NCI-H2171 treated with DMSO at 0.1 percent for 48 hours (cell line): ENCODE data around the gene PID1.
"Not testable (repeated sequence)": the region's sequence is repeated elsewhere in the genome, so short reads cannot be mapped to it uniquely, and the experiment has no call there.

Source experiments
- DNase-seq: peaks from one replicate; lab custom pipeline; 2025; lab: John Stamatoyannopoulos, UW

The PID1 gene

DNA sequence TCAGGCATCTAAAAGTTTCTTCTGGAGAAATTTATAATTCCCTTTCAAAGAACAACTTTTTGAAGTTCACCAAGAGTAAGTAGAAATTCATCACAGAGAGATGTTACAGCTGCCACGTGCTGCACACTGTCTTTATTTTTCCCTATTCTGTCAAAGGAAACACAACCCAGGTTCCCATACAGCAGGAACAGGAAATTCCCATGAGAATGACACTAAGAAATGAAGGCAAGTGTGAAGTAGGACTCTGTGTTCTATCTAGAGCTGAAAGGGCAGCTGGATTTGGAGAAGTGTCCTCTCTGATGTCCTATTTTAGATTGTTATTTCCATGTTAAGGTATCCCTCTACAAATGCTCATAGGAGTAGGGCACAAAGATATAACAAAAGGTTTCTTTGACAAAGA, 58.8 kb downstream of the PID1 start:
- no peak for DNase-seq

DNA sequence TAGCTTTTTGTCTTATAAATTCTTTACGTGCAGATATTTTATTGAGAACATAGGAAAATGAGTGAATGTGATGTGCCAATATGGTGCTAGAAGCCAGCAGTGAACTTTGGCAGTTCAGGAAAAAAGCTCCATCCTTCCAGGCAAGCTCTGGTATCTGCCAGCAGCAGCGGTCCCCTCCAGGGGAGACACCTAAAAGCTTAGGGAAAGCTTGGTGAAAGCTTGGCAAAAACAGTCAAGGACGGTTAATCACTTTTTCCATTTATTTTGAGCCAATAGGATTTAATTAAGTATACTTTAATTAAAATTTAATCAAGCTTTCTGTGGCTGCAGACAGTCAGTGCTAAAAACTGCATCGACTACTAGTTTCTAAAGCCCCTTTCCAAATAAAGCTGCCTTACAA, 60.4 kb downstream of the PID1 start:
- no peak for DNase-seq

- no peak for DNase-seq
Measured at GRCh38 chr2:229206548-229206947, 64.5 kb downstream of the PID1 start.

DNA sequence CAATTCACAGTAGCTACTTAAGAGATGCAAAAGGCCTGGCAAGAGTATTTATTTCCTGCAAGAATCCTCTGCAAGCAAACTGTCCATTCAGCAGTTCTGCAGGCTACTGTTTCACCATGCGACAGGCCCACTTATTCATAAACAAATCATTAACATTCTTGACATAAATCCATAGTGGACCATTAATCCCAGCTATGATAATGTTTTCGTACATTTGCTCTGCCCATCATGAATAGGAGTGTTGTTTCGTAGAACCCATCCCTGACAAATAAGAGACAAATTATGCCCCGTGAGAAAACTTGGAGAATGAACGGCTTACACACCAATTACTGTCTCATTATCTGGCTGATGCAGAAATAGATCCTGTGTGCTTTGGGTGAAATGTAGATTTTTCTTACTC, 65.4 kb downstream of the PID1 start:
- DNase-seq = no peak

DNA sequence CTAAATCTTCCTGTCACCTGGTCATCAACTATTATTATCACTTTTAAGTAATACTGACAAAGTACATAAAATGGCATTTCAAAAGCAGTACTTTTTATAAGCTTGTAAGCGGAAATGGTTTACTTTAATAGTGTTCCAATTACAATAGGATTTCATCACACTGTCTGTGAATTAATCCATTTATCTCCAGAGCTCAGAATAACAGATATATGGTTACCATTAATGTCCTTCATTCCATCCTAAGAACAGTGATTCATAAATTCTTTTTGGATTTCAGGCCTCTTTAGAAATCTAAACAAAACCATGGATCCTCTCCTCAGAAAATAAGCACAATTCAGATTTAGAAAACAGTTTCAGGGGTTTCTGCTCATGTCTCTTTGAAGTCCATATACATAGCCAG, 68.4 kb downstream of the PID1 start:
- DNase-seq = no peak

GRCh38 chr2:229201521-229201920, 69.6 kb downstream of the PID1 start:
- no peak for DNase-seq

DNA sequence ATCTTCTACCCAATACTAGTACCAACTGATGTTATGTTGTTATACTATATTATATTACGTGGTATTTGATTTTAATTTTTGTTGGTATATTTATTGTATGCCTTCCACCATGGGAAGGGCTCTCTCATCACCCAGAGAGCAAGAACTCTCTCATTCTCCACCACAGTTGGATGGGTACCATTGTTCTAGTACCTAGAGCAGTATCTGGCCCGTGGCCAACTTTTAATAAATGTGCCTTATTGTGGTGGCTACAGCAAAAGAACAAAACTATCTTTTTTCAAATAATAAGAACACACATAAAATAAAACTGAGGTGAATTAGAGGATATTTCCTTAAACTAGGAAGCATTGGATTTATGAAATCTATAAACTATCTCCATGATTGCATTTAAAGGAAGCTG, 71.8 kb downstream of the PID1 start:
- no peak for DNase-seq

GRCh38 chr2:229196448-229196847, 74.6 kb downstream of the PID1 start:
- DNase-seq = no peak

GRCh38 chr2:229195346-229195947, 75.6 kb downstream of the PID1 start:
- DNase-seq = no peak

DNA sequence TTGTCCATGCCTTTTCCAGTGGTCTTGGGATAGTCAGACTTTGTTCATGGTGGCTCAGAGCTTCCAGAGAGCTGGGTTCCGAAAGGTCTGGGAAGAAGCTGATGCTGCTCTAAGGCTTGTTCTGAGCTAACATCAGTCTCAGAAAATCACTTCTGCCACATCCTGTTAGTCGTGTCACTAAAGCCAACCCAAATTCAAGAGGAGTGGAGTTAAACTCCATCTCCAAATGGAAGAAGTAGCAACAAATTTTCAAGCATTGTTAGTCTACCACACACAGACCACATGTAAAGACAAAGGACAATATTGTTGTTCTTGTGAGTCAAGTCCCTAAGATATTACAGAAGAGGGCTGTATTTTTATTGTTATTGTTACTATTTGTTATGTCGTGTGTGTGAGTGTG, 77.8 kb downstream of the PID1 start:
- no peak for DNase-seq

DNA sequence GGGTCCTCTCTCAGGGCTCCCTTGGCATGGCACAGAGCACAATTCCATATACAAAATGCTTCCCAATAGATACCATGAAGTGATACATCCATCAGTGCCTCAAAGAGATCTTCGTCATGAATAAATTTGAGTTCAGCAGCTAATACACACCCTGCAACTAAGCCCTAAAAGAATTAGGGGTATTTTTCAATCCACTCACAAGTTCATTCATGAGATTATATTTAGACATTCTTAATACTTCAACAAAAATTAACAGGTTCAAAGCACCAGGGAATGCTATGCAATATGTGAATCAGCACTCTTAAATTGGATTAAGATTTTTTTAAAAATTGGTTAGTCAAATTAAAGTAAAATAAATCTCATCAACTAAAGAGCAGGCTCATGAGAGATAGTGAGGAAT, 79.7 kb downstream of the PID1 start:
- DNase-seq = no peak

- DNase-seq = not testable (repeated sequence)
Measured at GRCh38 chr2:229187123-229187522, 84.0 kb downstream of the PID1 start.

DNA sequence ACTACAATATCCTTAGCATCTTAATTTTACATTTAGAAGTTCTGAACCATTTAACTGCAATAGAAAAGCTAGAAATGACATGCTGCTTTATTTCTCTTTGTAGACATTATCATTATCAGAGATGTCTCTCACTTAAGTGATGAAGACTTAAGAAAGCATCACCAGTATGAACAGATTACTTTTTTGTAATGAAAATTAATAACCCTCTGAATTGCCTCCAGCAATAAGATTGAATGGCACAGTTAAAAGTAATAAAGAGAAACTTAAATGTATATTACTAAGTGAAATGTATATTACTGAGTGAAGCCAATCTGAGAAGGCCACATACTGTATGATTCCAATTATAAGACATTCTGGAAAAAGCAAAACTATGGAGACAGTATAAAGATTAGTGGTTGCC, 89.4 kb downstream of the PID1 start:
- DNase-seq = no peak

DNA sequence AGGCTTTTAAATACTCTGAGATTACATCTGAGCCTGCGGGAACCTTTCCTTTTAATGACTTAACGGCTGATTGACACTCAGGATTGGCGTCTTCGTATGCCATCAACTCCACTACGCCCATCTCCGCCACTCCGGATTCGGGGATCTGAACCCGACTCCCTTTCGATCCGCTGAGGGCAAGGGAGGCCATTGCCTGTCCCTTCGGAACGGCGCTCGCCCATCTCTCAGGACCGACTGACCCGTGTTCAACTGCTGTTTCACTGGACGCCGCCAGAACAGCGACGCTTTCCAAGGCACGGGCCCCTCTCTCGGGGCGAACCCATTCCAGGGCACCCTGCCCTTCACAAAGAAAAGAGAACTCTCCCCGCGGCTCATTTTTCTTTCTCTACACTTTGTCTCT, 90.4 kb downstream of the PID1 start:
- no peak for DNase-seq

DNA sequence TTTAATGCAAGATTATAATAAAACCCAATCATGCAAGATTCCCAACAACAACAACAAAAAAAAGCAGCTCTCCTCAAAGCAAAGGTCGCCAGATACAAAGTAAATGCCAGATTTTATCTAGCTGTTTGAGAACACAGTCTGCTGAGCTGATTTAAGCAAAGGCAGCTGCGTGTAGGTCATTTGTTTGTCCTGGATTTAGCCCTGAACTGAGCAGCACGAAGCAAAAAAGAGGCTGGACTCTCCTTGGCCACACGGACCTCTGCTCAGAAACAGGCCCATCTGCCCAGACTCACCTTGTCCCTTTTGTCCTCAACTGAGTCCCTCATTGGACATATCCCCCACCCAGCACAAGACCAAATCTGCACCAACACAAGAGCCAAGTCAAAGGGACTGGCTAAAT, 91.5 kb downstream of the PID1 start:
- no peak for DNase-seq

GRCh38 chr2:229178706-229179105, 92.4 kb downstream of the PID1 start:
- DNase-seq = no peak

- DNase-seq = no peak
Measured at GRCh38 chr2:229178117-229178516, 93.0 kb downstream of the PID1 start.

DNA sequence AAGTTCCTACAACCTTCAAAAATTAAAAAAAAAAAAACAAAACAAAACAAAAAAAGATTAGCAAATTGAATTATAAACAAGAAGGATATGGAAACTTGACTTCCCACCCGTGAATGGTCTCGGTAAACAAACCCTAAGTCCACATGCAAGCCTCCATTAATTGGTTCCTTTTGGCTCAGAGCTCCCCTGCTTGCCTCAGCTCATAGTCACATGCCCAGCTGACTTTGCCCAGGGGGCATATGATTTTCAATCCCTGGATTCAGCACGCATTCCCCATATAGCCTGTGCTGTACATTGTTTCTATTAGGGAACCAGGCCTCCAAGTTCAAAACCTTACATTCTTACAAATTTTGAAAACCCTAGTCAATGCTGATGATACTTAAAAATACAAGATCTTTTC, 95.0 kb downstream of the PID1 start:
- no peak for DNase-seq

DNA sequence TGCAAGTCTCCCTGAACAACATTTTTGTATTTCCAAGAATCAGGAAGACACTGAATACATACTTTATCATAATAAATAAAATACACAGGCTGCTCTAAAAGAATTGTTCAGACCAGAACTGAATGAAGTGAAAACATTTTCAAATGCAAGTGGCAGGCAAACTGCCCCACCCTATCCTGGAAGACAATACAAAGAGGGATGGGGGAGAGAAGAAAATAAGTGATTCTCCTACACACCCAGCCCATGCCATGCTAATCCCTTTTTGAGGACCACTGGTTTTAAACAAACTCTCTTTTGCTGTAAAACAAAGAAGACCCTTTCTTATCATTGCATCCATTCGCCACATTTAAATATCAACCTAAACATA, 95.6 kb downstream of the PID1 start:
- no peak for DNase-seq

GRCh38 chr2:229174794-229175496, 96.1 kb downstream of the PID1 start:
- no peak for DNase-seq

DNA sequence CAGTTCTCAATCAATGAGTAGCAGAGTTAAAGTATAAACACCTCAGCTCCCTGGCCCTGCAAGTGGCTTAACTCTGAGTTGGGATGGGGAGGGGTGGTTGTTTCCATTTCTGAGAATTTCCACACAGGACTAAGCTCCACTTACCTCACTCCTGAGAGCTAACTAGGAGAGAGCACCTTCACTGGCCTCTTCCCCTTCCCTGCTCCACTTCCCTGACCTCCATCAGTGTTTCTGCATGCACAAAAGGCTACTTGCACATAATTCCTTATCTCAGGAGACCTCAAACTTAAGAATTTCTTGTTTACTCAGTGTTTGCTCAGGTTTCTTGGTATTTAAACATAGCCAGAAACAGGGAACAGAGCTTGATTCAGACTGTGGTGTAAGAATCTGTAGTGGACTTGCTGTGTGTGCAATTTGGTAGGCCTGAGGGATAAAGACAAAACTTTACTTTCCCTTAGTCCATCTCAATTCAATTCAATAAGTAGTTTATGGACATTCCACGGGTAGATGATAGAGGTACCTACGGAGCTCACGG, 97.2 kb downstream of the PID1 start:
- DNase-seq = no peak

DNA sequence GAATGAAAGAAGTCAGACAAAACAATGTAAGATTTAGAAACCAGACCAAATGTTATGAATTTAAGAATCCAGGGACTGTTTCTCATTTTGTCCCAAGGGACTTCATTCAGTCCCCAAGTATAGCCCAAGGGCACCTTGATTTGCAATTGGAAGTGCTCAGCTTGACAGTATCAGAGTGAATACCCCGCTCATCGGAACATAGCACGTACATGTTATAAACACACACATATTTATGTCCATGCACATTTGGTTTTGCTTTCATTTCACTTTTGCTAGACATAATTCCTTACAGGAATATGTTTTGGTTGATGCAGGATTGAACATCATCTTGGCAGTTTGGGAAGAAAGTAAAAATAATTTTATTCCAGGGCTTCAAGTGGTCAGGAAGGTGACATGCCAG, 100.2 kb downstream of the PID1 start:
- no peak for DNase-seq

DNA sequence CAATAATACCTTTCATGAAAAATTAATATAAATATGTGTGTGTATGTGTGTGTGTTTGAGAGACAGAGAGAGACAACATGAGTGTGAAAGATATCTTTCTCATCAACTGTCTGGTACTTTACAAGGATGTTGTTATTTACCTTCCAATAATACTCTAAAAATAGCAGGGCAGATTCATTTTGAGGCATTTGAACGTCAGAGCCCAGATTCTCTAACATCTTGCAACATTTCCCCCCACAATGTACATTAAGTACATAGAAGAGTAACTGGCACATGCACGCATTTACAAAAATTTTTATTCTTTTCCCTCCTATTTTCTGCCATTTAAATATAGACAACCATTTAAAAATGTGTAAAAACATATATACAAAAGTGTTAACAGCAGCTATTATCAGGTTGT, 100.9 kb downstream of the PID1 start:
- no peak for DNase-seq

- no peak for DNase-seq
Measured at GRCh38 chr2:229169751-229170150, 101.3 kb downstream of the PID1 start.
